Left forelimb (tissue), 1 donor: ENCODE data around the gene NARS2.
"Not testable (repeated sequence)": the region's sequence is repeated elsewhere in the genome, so short reads cannot be mapped to it uniquely, and the experiment has no call there.

Experiments
- DNase-seq: peaks from one replicate; pipeline ENCODE4 v3.0.0-alpha.2; 2018; ENCODE audit warnings: low spot score

NARS2 gene, protein sequence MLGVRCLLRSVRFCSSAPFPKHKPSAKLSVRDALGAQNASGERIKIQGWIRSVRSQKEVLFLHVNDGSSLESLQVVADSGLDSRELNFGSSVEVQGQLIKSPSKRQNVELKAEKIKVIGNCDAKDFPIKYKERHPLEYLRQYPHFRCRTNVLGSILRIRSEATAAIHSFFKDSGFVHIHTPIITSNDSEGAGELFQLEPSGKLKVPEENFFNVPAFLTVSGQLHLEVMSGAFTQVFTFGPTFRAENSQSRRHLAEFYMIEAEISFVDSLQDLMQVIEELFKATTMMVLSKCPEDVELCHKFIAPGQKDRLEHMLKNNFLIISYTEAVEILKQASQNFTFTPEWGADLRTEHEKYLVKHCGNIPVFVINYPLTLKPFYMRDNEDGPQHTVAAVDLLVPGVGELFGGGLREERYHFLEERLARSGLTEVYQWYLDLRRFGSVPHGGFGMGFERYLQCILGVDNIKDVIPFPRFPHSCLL

DNA sequence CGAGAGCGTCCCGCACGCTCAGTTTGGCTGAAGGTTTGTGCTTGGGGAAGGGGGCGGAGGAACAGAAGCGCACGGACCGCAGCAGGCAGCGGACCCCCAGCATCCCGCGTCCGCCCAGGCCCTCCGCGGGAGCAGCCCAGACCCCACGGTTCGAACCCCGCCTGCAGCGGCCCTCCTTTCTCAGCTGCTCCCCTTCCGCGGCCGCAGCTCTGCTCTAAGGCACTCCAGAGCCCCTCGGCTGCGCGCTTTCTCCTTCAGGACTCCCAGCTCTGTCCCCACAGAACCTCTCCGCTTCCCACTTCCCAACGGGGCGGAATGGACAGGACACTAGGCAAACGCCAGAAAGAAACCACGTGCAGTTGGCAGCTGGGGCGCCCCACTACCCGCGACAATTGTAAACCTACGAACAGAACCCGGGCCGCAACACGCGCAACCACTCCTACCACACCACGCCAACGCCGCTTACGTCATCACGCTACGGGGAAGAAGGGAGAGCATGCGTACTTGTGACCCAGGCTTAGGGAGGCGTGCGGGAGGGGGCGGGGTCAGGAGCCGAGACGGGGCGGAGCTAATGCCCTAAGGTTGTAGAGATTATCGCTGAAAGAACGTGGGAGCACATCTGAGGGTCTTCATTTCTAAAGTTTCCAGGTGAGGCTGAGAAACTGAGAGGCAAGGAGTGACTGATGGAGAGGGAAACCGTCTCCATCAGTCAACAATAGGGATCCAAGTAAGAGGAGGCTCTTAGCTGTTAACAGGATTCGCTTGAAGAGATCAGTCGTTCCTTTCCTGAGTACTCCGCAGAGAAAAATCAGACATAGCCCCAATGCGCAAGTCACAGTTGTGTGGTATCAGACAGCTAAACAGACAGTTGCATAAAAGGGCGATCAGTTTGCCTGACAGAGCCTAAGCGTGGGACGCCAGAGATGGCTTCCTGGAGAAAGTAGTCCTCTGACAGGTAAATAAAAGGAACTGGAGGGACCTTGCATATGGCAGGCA lies at the start of gene NARS2:
NARS2 (minus strand) TSS at position 479 of the 996 bp plus-strand sequence; CDS start at position 103, 376 bp downstream.
- DNase-seq, result peak; percentile 97

DNA sequence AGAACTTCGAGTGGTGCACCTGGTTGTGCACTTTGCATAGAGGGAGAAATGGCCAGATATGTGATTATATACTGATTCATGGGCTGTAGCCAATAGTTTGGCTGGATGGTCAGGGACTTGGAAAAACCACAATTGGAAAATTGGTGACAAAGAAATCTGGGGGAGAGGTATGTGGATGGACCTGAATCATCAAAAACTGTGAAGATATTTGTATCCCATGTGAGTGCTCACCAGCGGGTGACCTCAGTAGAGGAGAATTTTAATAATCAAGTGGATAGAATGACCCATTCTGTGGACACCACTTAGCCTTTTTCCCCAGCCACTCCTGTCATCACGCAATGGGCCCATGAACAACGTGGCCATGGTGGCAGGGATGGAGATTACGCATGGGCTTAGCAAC lies 48.0 kb upstream of the NARS2 start:
- no peak for DNase-seq

DNA sequence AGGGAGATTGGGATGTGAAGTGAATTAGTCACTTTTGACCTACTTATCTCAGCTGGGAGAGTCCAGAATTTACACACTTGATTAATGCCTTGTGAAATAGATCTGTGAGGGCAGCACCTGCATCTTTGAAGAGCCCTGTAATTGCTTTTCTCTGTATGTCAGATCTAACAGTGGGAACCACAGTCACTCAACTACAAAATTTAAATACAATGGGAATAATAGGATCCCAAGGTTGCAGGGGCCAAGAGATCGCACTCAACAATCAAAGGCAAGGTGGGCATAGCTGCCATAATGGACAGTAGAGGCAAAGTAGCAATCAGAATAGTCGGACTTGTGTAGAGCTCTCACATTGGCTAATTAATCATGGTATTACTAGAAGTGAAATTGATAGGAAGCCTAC lies 45.5 kb upstream of the NARS2 start:
- DNase-seq, result no peak

DNA sequence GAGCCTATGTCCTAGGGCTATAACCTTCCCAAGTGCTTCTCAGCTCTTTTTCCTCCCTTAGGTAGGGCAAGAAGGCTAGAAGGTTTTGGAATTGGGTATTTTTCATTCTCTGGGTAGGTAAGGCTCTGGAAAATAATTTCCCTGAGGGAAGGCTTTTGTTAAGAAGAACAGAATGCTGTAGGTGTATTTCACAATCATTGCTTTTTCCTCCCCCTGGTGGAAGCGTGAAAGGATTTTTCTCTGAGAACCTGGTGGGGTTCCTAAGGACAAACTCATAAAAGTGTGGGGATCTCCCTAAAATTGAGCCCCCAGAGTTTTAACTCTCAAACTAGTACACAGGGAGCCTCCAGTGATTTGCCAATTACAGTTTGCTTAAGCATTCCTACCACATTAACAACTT lies 41.1 kb upstream of the NARS2 start:
- DNase-seq, result no peak

DNA sequence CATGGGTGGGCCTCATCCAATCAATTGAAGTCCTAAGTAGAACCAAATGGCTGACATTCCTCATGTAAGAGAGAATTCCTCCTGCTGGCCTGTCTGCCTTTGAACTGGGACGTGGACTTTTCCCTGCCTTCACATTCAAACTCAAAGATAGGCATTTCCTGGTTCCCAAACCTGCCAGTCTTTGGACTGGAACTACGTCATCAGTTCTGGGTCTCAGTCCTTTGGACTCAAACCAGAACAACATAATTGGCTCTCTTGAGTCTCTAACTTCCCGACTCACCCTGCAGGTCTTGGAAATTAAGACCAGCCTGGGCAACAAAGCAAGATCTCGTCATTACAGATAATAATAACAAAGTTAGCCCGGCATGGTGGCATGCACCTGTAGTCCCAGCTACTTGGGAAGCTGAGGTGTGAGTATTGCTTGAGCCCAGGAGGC lies 38.7 kb upstream of the NARS2 start:
- no peak for DNase-seq

DNA sequence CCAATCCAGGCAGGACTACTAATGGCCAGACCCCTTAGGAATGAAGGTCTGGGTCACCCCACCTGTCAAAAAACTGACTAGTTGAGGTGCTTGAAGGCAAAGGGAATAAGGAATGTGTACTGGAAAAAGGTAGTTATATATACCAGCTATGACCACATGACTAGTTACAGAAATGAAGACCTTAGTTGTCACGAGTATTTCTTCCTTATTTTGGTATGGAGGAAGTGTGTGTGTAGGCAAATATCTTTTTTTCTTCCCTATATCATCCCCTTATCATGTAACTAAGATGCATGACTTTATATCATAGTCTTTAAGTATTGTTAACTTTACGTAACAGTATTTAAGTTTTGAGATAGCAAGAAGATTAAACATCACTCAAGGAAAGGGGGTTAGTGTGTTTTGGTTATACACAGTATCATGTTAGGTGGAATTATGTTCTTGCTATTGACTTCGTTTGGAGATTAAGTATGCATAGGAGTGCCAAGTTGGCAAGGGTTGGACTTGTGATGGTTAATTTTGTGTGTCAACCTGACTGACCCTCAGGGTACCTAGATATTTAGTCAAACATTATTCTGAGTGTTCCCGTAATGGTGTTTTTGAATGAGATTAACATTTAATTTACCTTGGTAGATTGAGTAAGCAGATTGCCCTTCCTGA lies 38.2 kb upstream of the NARS2 start:
- no peak for DNase-seq

DNA sequence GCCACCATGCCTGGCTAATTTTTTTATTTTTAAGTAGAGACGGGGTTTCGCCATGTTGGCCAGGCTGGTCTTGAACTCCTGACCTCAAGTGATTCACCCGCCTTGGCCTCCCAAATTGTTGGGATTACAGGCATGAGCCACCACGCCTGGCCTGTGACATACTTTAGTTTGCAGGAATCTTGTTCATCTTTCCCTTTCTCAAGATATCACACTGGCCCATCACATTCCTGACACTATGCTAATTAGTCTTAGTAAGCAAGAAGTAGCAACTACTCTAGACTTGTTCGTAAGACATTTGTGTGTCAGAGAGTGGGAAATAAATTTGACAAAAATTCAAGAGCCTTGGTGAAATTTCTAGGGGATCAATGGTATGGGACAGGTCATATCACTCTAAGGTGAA lies 34.7 kb upstream of the NARS2 start:
- DNase-seq, result not testable (repeated sequence)

DNA sequence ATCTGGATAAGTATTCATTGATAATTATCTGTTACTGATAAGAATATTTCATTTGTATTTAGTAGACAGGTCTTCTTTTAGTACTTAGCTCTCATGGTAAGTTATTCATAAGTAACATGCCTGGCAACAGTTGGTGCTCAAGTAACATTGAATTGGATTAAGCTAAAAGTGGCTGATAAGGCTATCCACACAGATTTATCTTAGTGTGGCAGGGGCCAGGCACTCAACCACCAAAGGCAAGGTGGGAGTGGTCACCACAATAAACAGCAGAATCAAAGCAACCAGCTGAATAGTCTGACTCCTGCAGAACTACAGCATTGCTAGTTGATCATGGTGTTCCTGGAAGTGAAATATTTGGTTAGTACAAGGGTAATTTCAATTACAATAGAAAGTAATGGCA lies 33.0 kb upstream of the NARS2 start:
- DNase-seq, result no peak

DNA sequence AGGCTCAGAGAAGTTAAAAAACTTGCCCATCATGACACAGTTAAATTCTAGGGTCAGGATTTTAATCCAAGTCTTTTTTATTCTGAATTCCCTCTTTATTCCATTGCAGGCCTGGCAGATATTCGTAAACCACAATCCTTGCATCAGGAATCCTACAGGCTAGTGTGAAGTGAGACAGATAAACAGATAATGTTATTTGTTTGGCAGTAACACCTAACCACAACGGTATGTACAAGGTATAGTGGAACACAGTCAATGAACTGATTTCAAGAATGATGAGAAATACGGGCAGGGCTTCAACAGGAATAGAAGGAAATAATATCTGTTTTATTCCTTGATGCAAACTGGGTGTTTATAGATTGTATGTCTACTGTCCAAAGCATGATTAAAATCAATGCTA lies 32.0 kb upstream of the NARS2 start:
- no peak for DNase-seq

DNA sequence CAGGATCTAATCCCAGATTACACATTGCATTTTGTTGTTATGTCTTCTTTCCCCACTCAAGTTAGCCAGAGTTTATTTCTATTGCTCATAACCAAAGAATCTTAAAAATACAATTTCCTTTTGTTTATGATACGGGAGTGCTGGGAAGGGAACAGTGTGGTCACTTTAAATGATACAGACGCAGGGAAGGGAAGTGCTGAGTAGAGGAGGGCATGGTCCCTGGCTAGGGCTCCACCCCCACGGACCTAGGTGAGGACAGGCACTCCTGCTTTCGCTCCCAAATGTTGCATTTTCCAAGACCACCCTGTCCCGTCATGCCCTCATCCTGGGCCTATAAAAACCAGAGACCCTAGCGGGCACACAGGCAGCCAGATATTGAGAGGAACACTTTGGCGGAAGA lies 30.6 kb upstream of the NARS2 start:
- no peak for DNase-seq

DNA sequence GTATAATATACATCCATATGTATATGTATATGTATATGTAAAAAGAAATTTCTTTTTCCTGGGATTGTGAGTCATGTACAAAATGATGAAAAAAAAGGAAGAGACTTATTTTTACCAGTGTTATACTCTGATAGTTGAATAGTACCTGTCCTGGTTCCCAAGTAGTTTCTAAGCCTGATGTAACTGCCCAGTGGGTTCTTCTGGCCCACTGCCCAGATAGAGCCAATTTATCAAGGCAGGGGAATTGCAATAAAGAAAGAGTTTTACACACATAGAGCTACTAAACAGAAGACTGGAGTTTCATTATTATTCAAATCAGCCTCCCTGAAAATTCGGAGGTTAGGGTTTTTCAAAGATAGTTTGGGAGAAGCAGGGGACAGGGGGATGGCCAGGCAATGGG lies 29.1 kb upstream of the NARS2 start:
- no peak for DNase-seq

DNA sequence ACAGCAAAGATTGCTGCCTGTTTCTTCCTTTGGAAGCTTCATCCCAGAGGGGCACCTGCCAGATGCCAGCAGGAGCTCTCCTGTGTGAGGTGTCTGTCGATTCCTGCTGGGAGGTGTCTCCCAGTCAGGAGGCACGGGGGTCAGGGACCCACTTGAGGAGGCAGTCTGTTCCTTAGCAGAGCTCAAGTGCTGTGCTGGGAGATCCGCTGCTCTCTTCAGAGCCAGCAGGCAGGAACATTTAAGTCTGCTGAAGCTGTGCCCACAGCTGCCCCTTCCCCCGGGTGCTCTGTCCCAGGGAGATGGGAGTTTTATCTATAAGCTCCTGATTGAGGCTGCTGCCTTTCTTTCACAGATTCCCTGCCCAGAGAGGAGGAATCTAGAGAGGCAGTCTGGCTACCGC lies 28.1 kb upstream of the NARS2 start:
- DNase-seq, result not testable (repeated sequence)

DNA sequence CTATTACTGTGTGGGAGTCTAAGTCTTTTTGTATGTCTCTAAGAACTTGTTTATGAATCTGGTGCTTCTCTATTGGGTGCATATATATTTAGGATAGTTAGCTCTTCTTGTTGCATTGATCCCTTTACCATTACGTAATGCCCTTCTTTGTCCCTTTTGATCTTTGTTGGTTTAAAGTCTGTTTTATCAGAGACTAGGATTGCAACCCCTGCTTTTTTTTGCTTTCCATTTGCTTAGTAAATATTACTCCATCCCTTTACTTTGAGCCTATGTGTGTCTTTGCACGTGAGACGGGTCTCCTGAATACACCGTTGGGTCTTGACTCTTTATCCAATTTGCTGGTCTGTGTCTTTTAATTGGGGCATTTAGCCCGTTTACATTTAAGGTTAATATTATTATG lies 26.4 kb upstream of the NARS2 start:
- not testable (repeated sequence) for DNase-seq

DNA sequence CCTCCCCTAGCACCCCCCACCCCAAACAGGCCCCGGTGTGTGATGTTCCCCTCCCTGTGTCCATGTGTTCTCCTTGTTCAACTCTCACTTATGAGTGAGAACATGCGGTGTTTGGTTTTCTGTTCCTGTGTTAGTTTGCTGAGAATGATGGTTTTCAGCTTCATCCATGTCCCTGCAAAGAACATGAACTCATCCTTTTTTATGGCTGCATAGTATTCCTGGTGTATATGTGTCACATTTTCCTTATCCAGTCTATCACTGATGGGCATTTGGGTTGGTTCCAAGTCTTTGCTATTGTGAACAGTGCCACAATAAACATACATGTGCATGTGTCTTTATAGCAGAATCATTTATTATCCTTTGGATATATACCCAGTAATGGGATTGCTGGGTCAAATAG lies 22.9 kb upstream of the NARS2 start:
- DNase-seq, result not testable (repeated sequence)

DNA sequence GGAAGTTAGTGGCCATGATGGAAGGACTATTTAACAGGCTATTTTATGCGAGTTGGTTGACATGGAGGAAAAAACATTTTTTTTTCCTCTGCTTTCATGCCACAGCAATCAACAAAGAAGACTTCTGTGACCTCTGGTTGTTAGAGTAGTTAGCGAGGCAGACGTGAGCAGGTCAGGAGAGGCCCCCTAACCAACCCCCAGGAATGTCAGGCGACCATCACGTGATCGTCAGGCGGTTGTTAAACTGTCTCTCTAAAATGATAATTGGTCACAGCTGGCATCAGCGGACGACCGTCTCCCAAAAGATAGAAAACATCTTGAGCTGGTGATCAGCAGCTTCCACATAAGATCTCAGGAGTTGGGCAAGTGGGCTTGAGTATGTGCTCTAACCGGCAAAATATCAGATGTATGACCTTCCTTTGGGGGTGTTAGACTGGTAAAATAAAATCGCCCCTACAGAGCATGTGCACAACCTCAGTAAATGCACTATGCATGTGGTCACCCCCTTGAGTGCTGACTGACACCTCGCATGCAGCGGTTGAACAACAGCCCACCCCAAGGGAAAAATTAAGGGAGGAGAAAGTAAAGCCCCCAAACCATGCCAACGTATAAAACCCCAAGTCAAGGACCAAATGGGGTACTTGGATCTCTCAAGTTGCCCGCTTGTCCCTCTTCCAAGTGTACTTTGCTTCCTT lies 20.9 kb upstream of the NARS2 start:
- no peak for DNase-seq

DNA sequence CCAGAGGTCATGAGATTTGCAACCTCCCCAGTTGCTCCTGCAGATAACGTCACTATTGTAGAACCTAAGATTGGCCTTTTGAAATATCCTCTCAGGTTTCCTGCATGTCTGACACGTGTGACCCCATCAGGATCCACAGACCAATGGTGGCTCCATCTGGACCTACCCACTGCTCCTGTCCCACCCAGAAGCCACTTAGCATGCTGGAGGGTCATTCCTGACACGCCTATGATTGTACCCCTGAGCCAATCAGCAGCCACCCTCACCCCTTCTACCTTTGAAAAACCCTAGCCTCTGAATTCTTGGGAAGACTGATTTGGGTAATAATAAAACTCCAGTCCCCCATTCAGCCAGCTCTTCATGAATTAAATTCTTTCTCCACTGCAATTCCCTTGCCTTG lies 20.1 kb upstream of the NARS2 start:
- DNase-seq, result no peak

DNA sequence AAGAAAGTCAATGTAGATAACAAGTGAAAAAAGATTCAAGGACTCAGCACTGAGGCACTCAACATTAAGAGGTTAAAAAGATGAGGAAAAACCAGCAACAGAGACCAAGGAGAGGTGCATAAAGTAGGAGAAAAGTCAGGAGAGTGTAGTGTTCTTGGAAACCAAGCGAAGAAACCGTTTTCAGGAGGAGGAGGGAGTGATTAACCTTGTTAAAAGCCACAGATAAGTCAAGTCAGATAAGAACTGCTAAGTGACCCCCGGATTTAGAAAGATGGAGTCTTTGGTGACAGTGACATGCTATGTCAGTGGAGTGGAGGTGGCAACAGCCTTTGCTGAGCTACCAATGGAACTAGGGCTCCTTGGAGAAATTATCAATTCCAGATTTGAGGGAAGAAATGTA lies 13.9 kb upstream of the NARS2 start:
- no peak for DNase-seq

DNA sequence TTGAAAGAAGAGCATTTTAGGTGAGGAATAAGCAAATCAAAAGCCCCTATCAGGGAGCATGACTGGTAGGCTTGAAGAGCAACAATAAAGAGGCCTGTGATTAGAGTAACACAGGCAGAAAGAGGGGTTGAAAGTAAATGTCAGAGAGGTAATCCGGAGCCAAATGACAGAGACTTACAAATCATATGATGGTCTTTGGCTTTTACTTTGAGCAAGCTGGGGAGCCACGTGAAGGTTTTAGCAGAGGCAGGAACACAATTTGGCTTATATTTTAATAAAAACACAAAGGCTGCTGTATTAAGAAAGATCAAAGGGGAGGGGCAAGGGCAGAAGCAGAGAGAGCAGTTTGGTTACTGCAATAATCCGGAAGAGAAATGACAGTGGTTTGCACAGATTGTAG lies 12.8 kb upstream of the NARS2 start:
- no peak for DNase-seq

DNA sequence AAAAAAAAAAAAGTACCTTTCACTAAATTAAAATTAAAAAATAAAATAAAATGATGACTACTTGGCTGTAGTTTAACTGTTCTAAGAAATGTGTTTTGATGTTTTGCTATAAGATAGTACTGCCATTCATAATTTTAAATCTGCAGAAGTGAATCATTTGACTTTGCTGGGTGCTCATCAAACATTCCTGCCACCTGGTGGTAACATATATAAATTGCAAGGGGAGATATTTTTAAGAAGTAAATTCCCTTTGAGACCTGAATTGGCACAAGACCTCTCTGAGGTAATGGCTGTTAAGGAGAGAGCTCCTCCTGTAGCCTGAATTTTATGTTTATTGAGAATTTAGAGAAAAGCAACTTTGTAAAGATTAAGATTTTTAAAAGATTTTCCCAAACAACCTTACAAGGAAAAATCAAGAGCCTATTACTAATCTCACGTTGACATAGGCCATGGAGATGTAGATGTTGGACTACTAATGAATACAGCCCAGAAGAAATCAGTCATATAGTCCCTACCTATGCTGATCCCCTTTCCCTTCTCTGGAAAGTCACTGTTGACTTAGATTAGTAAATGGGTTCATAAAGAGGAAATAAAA lies 11.9 kb upstream of the NARS2 start:
- DNase-seq, result no peak

DNA sequence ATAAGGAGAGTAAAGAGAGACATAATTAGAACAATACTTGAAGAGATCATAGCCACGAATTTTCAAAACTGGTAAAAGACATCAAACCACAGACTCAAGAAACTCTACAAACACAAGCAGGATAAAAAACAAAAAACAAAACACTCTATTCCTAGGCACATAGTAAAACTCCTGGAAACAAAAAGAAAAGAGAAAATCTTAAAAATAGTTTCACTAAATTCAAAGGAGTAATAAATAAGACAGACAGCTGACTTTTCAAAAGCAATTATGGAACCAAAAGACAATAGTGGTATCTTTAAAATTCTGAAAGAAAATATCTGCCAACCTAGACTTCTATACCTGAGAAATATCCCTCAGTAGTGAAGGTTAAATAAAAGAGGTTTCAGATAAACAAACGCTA lies 9.2 kb upstream of the NARS2 start:
- DNase-seq, result no peak

DNA sequence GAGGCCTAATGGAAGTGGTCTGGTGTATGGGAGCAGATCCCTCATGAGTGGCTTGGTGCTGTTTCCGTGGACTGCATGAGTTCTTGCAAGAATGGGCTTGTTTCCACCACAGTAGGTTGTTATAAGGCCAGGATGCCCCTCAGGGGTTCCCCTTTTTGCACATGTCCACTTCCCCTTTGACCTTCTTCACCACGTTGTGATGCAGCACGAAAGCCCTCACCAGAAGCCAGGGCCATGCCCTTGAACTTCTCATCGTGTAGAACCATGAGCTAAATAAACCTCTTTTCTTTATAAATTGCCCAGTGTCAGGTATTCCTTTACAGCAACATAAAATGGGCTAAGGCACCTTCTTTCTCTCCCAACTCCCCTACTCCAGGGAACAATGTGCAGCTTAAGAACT lies 2.8 kb upstream of the NARS2 start:
- DNase-seq, result no peak
